ENCODE results near the gene AGBL2. TPM values are rescaled to one million over a fixed set of nuclear protein-coding genes. Genes with fewer than 3 reads are reported as not detected.
"Not testable (repeated sequence)": the region's sequence is repeated elsewhere in the genome, so short reads cannot be mapped to it uniquely, and the experiment has no call there.

The AGBL2 gene
- total and polyA plus RNA-seq, 2 donors (not counting 1 experiment from before 2014, with no cell fraction given): 1.2 to 2.1 TPM

DNA sequence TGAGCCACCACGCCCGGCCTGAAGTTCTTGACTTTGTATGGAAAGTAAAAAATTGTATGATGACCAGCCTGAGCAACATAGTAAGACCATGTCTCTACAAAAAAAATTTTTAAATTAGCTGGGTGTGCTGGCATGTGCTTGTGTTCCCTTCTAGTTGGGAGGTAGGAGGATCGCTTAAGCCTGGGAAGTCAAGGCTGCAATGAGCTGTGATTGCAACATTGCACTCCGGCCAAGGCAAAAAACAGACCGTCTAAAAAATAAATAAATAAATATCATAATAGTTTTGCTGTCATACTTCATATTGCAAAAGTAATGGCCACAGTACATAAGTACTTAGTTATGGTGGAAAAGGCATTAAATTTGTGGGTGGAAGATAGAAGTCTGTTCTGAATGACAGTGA, 3.4 kb downstream of the AGBL2 start:
- no peaks in the 10 kb centered on the region for H3K79me2 ChIP-seq (ENCODE audit: control insufficient read depth, insufficient read depth, low read length)
- H3K36me3 ChIP-seq (ENCODE audit: control insufficient read depth, insufficient read depth, low read length): no peaks in the 10 kb centered on the region
- H3K9ac ChIP-seq (ENCODE audit: insufficient read depth, low read length): no peak overlapping the region
- peak in 1 of 2 donors; percentile 61 for DNase-seq (ENCODE audit: low read depth in 2 of 2)
- TF ChIP-seq EZH2 (IDR thresholded peaks at IDR 0.05; ENCODE audit: low read length, missing control alignments) (no peak), CTCF (conservative IDR thresholded peaks at IDR 0.05 in 1 of 2, IDR thresholded peaks at IDR 0.05 in 1 of 2; ENCODE audit: low read depth in 1 of 2, low read length in 2 of 2) (no peak)
- no peaks in the 10 kb centered on the region for H3K27me3 ChIP-seq (ENCODE audit: control insufficient read depth, insufficient read depth, low read length)
- no peak overlapping the region for H3K4me3 ChIP-seq (replicated peaks in 1 of 4; ENCODE audit: control extremely low read depth in 1 of 4, insufficient read depth in 1 of 4, low read depth in 3 of 4, low read length in 4 of 4)
- H3K4me2 ChIP-seq (ENCODE audit: extremely low read depth, insufficient read depth, low read length): no peak overlapping the region
- no peak overlapping the region for H3K27ac ChIP-seq (ENCODE audit: insufficient read depth, low read length)
- no peaks in the 10 kb centered on the region for H3K9me3 ChIP-seq (ENCODE audit: control insufficient read depth, insufficient read depth, low read depth, low read length)
- no peak overlapping the region for H2AFZ ChIP-seq (ENCODE audit: low read length)
- H4K20me1 ChIP-seq (ENCODE audit: control insufficient read depth, extremely low read depth, insufficient read depth, low read length): no peaks in the 10 kb centered on the region
- peaks cover 3% of the 10 kb centered on the region for H3K4me1 ChIP-seq (ENCODE audit: control insufficient read depth, extremely low read depth, insufficient read depth, low read length)

DNA sequence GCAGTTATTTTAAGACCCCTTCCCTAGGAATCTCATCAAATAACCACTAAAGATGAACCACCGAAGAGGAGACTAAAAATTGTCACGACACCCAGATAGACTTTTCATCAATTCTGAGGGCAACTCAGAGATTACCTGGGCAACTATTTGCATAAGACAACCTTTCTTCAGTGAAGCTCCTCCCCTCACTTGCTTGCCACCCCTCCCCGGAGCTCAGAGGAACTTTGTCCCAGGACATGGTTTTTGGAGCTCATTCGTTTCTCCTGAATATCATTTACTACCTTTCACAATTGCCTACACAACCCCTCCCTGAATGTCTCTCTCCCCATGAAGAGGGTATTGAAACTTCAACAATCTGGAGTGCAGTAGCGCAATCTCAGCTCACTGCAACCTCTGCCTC, 3.9 kb downstream of the AGBL2 start:
- H3K4me1 ChIP-seq (ENCODE audit: control insufficient read depth, extremely low read depth, insufficient read depth, low read length): peaks cover 3% of the 10 kb centered on the region
- no peak for DNase-seq (ENCODE audit: low read depth in 2 of 2)
- no peak overlapping the region for H3K27ac ChIP-seq (ENCODE audit: insufficient read depth, low read length)
- H3K9me3 ChIP-seq (ENCODE audit: control insufficient read depth, insufficient read depth, low read depth, low read length): no peaks in the 10 kb centered on the region
- H3K36me3 ChIP-seq (ENCODE audit: control insufficient read depth, insufficient read depth, low read length): no peaks in the 10 kb centered on the region
- H3K27me3 ChIP-seq (ENCODE audit: control insufficient read depth, insufficient read depth, low read length): no peaks in the 10 kb centered on the region
- no peak for TF ChIP-seq CTCF (conservative IDR thresholded peaks at IDR 0.05 in 1 of 2, IDR thresholded peaks at IDR 0.05 in 1 of 2; ENCODE audit: low read depth in 1 of 2, low read length in 2 of 2)
- no peak for TF ChIP-seq EZH2 (IDR thresholded peaks at IDR 0.05; ENCODE audit: low read length, missing control alignments)
- H3K4me3 ChIP-seq (replicated peaks in 1 of 4; ENCODE audit: control extremely low read depth in 1 of 4, insufficient read depth in 1 of 4, low read depth in 3 of 4, low read length in 4 of 4): no peak overlapping the region
- H3K79me2 ChIP-seq (ENCODE audit: control insufficient read depth, insufficient read depth, low read length): no peaks in the 10 kb centered on the region
- H3K9ac ChIP-seq (ENCODE audit: insufficient read depth, low read length): no peak overlapping the region
- H2AFZ ChIP-seq (ENCODE audit: low read length): no peak overlapping the region
- no peak overlapping the region for H3K4me2 ChIP-seq (ENCODE audit: extremely low read depth, insufficient read depth, low read length)
- H4K20me1 ChIP-seq (ENCODE audit: control insufficient read depth, extremely low read depth, insufficient read depth, low read length): no peaks in the 10 kb centered on the region

GRCh38 chr11:47707275-47707786, 7.8 kb downstream of the AGBL2 start:
- not testable (repeated sequence) for H3K27me3 ChIP-seq (ENCODE audit: control insufficient read depth, insufficient read depth, low read length); H3K79me2 ChIP-seq (ENCODE audit: control insufficient read depth, insufficient read depth, low read length); H3K4me3 ChIP-seq (replicated peaks in 1 of 4; ENCODE audit: control extremely low read depth in 1 of 4, insufficient read depth in 1 of 4, low read depth in 3 of 4, low read length in 4 of 4); H3K27ac ChIP-seq (ENCODE audit: insufficient read depth, low read length); H3K9ac ChIP-seq (ENCODE audit: insufficient read depth, low read length); DNase-seq (ENCODE audit: low read depth in 2 of 2); H3K9me3 ChIP-seq (ENCODE audit: control insufficient read depth, insufficient read depth, low read depth, low read length); H3K4me2 ChIP-seq (ENCODE audit: extremely low read depth, insufficient read depth, low read length); H2AFZ ChIP-seq (ENCODE audit: low read length); H3K4me1 ChIP-seq (ENCODE audit: control insufficient read depth, extremely low read depth, insufficient read depth, low read length); H3K36me3 ChIP-seq (ENCODE audit: control insufficient read depth, insufficient read depth, low read length); H4K20me1 ChIP-seq (ENCODE audit: control insufficient read depth, extremely low read depth, insufficient read depth, low read length)
